Fibroblast of the aortic adventitia (primary cell): ENCODE data around the gene PRDM2. TPM values are rescaled to one million over a fixed set of nuclear protein-coding genes. Genes with fewer than 3 reads are reported as not detected.

Experiments
- DNase-seq: peaks from one replicate; pipeline ENCODE4 v3.0.0-alpha.2; 2010; ENCODE audit warnings: low read depth
- H3K4me3 ChIP-seq: 2 replicates; pipeline ENCODE4 v1.5.1; 2011; ENCODE audit warnings: low read depth, mild to moderate bottlenecking, control low read depth, low read length, moderate library complexity
- total RNA-seq: library from RNA; depleted of rRNA; stranded (reverse); fragments of >200 nt; gene quantifications from 2 replicates; pipeline ENCODE4 v1.2.3, GENCODE V29; 2012; ENCODE audit warnings: low replicate concordance
- TF ChIP-seq, protein P1 (sequence below): IDR thresholded peaks from 2 replicates; pipeline ENCODE4 v1.5.1; 2011; ENCODE audit warnings: mild to moderate bottlenecking, low read length, control low read depth, inconsistent platforms; ENCODE audit not compliant: insufficient read depth

Gene PRDM2
- total RNA-seq, 1 donor: 16.0 TPM

- DNase-seq: peak; percentile 22
- TF ChIP-seq, protein P1, sequence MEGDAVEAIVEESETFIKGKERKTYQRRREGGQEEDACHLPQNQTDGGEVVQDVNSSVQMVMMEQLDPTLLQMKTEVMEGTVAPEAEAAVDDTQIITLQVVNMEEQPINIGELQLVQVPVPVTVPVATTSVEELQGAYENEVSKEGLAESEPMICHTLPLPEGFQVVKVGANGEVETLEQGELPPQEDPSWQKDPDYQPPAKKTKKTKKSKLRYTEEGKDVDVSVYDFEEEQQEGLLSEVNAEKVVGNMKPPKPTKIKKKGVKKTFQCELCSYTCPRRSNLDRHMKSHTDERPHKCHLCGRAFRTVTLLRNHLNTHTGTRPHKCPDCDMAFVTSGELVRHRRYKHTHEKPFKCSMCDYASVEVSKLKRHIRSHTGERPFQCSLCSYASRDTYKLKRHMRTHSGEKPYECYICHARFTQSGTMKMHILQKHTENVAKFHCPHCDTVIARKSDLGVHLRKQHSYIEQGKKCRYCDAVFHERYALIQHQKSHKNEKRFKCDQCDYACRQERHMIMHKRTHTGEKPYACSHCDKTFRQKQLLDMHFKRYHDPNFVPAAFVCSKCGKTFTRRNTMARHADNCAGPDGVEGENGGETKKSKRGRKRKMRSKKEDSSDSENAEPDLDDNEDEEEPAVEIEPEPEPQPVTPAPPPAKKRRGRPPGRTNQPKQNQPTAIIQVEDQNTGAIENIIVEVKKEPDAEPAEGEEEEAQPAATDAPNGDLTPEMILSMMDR: no peak
- no peak overlapping the region for H3K4me3 ChIP-seq
Measured at GRCh38 chr1:13723810-13724209, 23.8 kb downstream of the PRDM2 start.

- DNase-seq: peak; percentile 42
- no peak overlapping the region for H3K4me3 ChIP-seq
- TF ChIP-seq, protein P1: peak; percentile 27
Measured at GRCh38 chr1:13725714-13726175, 25.8 kb downstream of the PRDM2 start.

- TF ChIP-seq, protein P1: no peak
- H3K4me3 ChIP-seq: no peak overlapping the region
- no peak for DNase-seq
Measured at GRCh38 chr1:13728091-13728715, 28.2 kb downstream of the PRDM2 start.

GRCh38 chr1:13730291-13730690 is 30.3 kb downstream of the PRDM2 start:
- DNase-seq: no peak
- no peak overlapping the region for H3K4me3 ChIP-seq

DNA sequence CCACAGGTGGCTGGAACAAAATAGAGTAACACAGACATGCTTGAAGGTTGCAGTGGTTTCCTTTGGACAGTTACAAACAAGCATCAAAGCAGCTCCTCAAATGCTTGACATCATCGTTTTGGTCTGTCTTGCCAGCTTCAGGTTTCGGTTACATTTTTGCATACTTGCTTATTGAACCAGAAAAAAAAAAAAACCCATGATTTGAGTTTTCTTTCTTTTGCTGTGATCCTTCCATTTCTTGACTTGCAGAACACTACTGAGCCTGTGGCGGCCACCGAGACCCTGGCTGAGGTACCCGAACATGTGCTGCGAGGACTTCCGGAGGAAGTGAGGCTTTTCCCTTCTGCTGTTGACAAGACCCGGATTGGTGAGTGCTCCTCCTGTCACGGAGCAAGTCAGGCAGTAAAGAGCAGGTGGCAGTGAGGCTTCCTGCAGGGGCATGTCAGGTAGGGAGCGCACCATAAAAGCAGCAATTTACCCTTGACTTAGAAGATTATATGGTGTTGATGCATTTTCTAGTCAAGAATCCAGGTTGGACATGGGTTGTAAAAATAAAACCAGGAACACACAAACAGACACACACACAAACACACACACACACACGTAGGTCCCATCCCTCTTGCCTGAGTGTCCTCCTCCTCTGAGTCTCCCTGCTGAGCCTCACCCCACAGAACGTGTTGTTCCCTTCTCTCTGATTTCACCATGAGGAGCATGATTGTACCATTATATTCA is 30.9 kb downstream of the PRDM2 start:
- TF ChIP-seq, protein P1: no peak
- DNase-seq: no peak

More at GRCh38 chr1:13730291-13730690, 30.3 kb downstream of the PRDM2 start:
- TF ChIP-seq, protein P1: no peak

GRCh38 chr1:13731897-13732296 is 31.9 kb downstream of the PRDM2 start:
- H3K4me3 ChIP-seq: no peak overlapping the region
- TF ChIP-seq, protein P1: no peak
- DNase-seq: no peak

More for the DNA sequence above, 30.9 kb downstream of the PRDM2 start:
- no peak overlapping the region for H3K4me3 ChIP-seq
